Measurements from ENCODE around the gene ACSS3. TPM values are rescaled to one million over a fixed set of nuclear protein-coding genes. Genes with fewer than 3 reads are reported as not detected.
"Not testable (repeated sequence)": the region's sequence is repeated elsewhere in the genome, so short reads cannot be mapped to it uniquely, and the experiment has no call there.

The ACSS3 gene
- total RNA-seq, 2 donors from 2014 or later, result not detected

DNA sequence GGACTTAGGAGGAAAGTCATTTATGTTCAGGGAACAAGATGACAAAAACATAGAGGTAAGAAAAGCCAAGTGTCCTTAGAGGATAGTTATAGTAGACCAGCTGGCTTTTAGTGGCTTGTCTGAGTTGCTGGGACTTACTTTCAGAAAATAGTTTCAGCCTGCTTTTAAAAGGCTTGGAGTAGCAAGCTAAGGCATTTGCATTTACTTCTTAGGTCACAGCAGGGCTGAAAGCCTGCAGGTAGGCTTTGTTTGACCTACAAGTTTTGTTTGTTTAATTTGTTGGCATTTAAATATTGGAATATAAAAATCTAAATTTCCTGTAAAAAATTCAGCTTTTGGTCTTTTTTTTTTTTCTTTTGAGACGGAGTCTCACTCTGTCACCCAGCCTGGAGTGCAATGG lies 5.1 kb downstream of the ACSS3 start:
- Mint-ChIP-seq H3K4me1 (no peaks in the 10 kb centered on the region), H3K4me3 (no peak overlapping the region), H3K27me3 (no peaks in the 10 kb centered on the region)

DNA sequence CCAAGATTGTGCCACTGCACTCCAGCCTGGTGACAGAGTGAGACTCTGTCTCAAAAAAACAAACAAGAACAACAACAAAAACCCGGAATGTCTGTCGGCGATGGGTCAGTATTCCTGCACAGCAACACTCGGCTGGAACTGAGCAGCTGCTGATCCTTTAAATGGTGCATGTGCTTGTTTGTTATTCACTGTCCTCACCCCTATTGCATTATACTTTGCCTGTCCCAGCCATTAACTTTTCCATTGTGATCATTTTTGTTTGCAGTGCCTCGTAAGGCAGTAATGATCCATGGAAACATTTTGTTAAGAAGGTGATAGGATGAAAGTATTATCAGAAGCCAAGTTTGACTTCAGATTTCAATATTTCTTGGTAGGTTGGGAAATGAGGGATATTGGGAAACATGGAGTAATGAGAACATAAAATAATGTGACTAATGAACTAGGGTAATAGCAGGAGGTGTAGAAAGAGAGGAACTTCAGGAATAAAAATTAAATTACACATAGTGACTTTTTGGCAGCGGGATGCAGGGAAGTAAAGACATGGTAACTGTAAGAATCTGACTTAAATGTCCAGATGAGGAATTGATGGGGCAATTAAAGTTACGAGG lies 6.1 kb downstream of the ACSS3 start:
- Mint-ChIP-seq H3K4me3 (no peak overlapping the region), H3K4me1 (no peaks in the 10 kb centered on the region), H3K27me3 (no peaks in the 10 kb centered on the region), H3K27ac (no peak overlapping the region), H3K36me3 (ENCODE audit: low read depth) (no peaks in the 10 kb centered on the region)
- DNase-seq (no peak), ATAC-seq (no peak)
- no peaks in the 10 kb centered on the region for H3K9me3 ChIP-seq (ENCODE audit: control insufficient read depth, low read length, poor library complexity, severe bottlenecking)

More for the DNA sequence above, 5.1 kb downstream of the ACSS3 start:
- Mint-ChIP-seq H3K36me3 (ENCODE audit: low read depth) (no peaks in the 10 kb centered on the region), H3K27ac (no peak overlapping the region)
- DNase-seq (no peak), ATAC-seq (no peak)
- H3K9me3 ChIP-seq (ENCODE audit: control insufficient read depth, low read length, poor library complexity, severe bottlenecking), result no peaks in the 10 kb centered on the region

GRCh38 chr12:81084811-81085350 lies 7.0 kb downstream of the ACSS3 start:
- no peaks in the 10 kb centered on the region for H3K27me3 Mint-ChIP-seq
- DNase-seq (no peak), ATAC-seq (no peak)
- H3K4me1 Mint-ChIP-seq, result no peaks in the 10 kb centered on the region
- H3K36me3 Mint-ChIP-seq (ENCODE audit: low read depth), result no peaks in the 10 kb centered on the region
- no peak overlapping the region for H3K4me3 Mint-ChIP-seq
- H3K27ac Mint-ChIP-seq, result no peak overlapping the region
- no peaks in the 10 kb centered on the region for H3K9me3 ChIP-seq (ENCODE audit: control insufficient read depth, low read length, poor library complexity, severe bottlenecking)

- Mint-ChIP-seq H3K4me1 (no peaks in the 10 kb centered on the region), H3K27ac (no peak overlapping the region), H3K36me3 (ENCODE audit: low read depth) (no peaks in the 10 kb centered on the region), H3K4me3 (no peak overlapping the region), H3K27me3 (no peaks in the 10 kb centered on the region)
- H3K9me3 ChIP-seq (ENCODE audit: control insufficient read depth, low read length, poor library complexity, severe bottlenecking), result no peaks in the 10 kb centered on the region
- ATAC-seq (no peak), DNase-seq (no peak)
These were observed 8.0 kb downstream of the ACSS3 start for GRCh38 chr12:81085832-81086231.

- Mint-ChIP-seq H3K4me1 (no peaks in the 10 kb centered on the region), H3K4me3 (no peak overlapping the region), H3K27me3 (no peaks in the 10 kb centered on the region), H3K36me3 (ENCODE audit: low read depth) (no peaks in the 10 kb centered on the region), H3K27ac (no peak overlapping the region)
- ATAC-seq (no peak), DNase-seq (no peak)
- H3K9me3 ChIP-seq (ENCODE audit: control insufficient read depth, low read length, poor library complexity, severe bottlenecking), result no peaks in the 10 kb centered on the region
These were observed 8.5 kb downstream of the ACSS3 start for GRCh38 chr12:81086342-81086741.

GRCh38 chr12:81088221-81088620 lies 10.3 kb downstream of the ACSS3 start:
- Mint-ChIP-seq H3K4me3 (no peak overlapping the region), H3K27ac (no peak overlapping the region), H3K36me3 (ENCODE audit: low read depth) (no peaks in the 10 kb centered on the region), H3K27me3 (no peaks in the 10 kb centered on the region), H3K4me1 (no peaks in the 10 kb centered on the region)
- DNase-seq, result no peak
- H3K9me3 ChIP-seq (ENCODE audit: control insufficient read depth, low read length, poor library complexity, severe bottlenecking), result no peaks in the 10 kb centered on the region
- ATAC-seq, result no peak

DNA sequence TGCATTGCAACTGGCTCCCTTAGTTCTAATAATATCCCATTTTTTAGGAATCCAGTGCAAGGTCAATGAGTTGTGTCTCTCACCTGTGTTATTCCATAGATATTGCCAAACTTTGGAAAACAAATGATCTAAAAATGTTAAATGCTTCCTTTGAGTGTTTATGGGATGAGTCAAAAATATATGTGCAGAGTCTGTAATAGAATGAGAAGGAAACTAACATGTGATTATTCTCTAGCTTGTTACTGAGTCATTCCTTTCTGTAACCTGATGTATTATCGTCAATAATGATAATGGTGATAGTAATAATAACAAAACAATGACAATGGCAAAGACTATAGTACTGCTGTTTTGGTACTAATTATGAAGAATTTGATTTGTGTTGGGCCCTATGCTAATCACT lies 11.5 kb downstream of the ACSS3 start:
- H3K27ac Mint-ChIP-seq, result no peak overlapping the region
- H3K4me3 Mint-ChIP-seq, result no peak overlapping the region
- no peaks in the 10 kb centered on the region for H3K4me1 Mint-ChIP-seq
- no peak for ATAC-seq
- DNase-seq, result no peak
- H3K27me3 Mint-ChIP-seq, result no peaks in the 10 kb centered on the region
- H3K36me3 Mint-ChIP-seq (ENCODE audit: low read depth), result no peaks in the 10 kb centered on the region
- H3K9me3 ChIP-seq (ENCODE audit: control insufficient read depth, low read length, poor library complexity, severe bottlenecking), result no peaks in the 10 kb centered on the region

GRCh38 chr12:81092053-81092452 lies 14.2 kb downstream of the ACSS3 start:
- no peak overlapping the region for H3K4me3 Mint-ChIP-seq
- H3K9me3 ChIP-seq (ENCODE audit: control insufficient read depth, low read length, poor library complexity, severe bottlenecking), result no peaks in the 10 kb centered on the region
- DNase-seq, result no peak
- ATAC-seq, result no peak
- no peaks in the 10 kb centered on the region for H3K27me3 Mint-ChIP-seq
- no peaks in the 10 kb centered on the region for H3K4me1 Mint-ChIP-seq
- no peak overlapping the region for H3K27ac Mint-ChIP-seq
- H3K36me3 Mint-ChIP-seq (ENCODE audit: low read depth), result no peaks in the 10 kb centered on the region

GRCh38 chr12:81094718-81095360 lies 17.0 kb downstream of the ACSS3 start:
- no peaks in the 10 kb centered on the region for H3K27me3 Mint-ChIP-seq
- H3K36me3 Mint-ChIP-seq (ENCODE audit: low read depth), result no peaks in the 10 kb centered on the region
- no peak for DNase-seq
- no peak overlapping the region for H3K27ac Mint-ChIP-seq
- H3K4me3 Mint-ChIP-seq, result no peak overlapping the region
- no peaks in the 10 kb centered on the region for H3K9me3 ChIP-seq (ENCODE audit: control insufficient read depth, low read length, poor library complexity, severe bottlenecking)
- ATAC-seq, result no peak
- H3K4me1 Mint-ChIP-seq, result no peaks in the 10 kb centered on the region

GRCh38 chr12:81095501-81096232 lies 17.8 kb downstream of the ACSS3 start:
- no peaks in the 10 kb centered on the region for H3K9me3 ChIP-seq (ENCODE audit: control insufficient read depth, low read length, poor library complexity, severe bottlenecking)
- DNase-seq, result no peak
- no peaks in the 10 kb centered on the region for H3K36me3 Mint-ChIP-seq (ENCODE audit: low read depth)
- no peaks in the 10 kb centered on the region for H3K27me3 Mint-ChIP-seq
- no peak overlapping the region for H3K4me3 Mint-ChIP-seq
- ATAC-seq, result no peak
- no peak overlapping the region for H3K27ac Mint-ChIP-seq
- no peaks in the 10 kb centered on the region for H3K4me1 Mint-ChIP-seq

GRCh38 chr12:81105687-81106086 lies 27.8 kb downstream of the ACSS3 start:
- H3K4me1 Mint-ChIP-seq, result no peaks in the 10 kb centered on the region
- no peak for ATAC-seq
- H3K9me3 ChIP-seq (ENCODE audit: control insufficient read depth, low read length, poor library complexity, severe bottlenecking), result no peaks in the 10 kb centered on the region
- no peak for DNase-seq
- no peaks in the 10 kb centered on the region for H3K36me3 Mint-ChIP-seq (ENCODE audit: low read depth)
- no peak overlapping the region for H3K27ac Mint-ChIP-seq
- no peaks in the 10 kb centered on the region for H3K27me3 Mint-ChIP-seq
- no peak overlapping the region for H3K4me3 Mint-ChIP-seq

GRCh38 chr12:81114226-81114625 lies 36.3 kb downstream of the ACSS3 start:
- Mint-ChIP-seq H3K27me3 (no peaks in the 10 kb centered on the region), H3K4me3 (no peak overlapping the region), H3K36me3 (ENCODE audit: low read depth) (no peaks in the 10 kb centered on the region), H3K27ac (no peak overlapping the region), H3K4me1 (no peaks in the 10 kb centered on the region)
- H3K9me3 ChIP-seq (ENCODE audit: control insufficient read depth, low read length, poor library complexity, severe bottlenecking), result no peaks in the 10 kb centered on the region
- ATAC-seq (no peak), DNase-seq (no peak)

GRCh38 chr12:81119069-81119468 lies 41.2 kb downstream of the ACSS3 start:
- not testable (repeated sequence) for H3K4me1 Mint-ChIP-seq; H3K4me3 Mint-ChIP-seq; H3K9me3 ChIP-seq (ENCODE audit: control insufficient read depth, low read length, poor library complexity, severe bottlenecking); H3K27me3 Mint-ChIP-seq; DNase-seq; H3K36me3 Mint-ChIP-seq (ENCODE audit: low read depth); ATAC-seq; H3K27ac Mint-ChIP-seq

All from T-helper 17 cell (primary cell).